BLaER1 (cell line): Measurements from ENCODE around the gene UBE2F.
"Not testable (repeated sequence)": the region's sequence is repeated elsewhere in the genome, so short reads cannot be mapped to it uniquely, and the experiment has no call there.

Experiments
- H3K27ac ChIP-seq: shearing (Covaris generic); formaldehyde crosslinking; 2 replicates; pipeline ENCODE4 v1.8.1; 2022
- H3K27me3 ChIP-seq: shearing (Covaris generic); formaldehyde crosslinking; 2 replicates; pipeline ENCODE4 v1.8.1; 2022
- H3K36me3 ChIP-seq: shearing (Covaris generic); formaldehyde crosslinking; 2 replicates; pipeline ENCODE4 v1.8.1; 2022
- H3K4me1 ChIP-seq: shearing (Covaris generic); formaldehyde crosslinking; 2 replicates; pipeline ENCODE4 v1.8.1; 2022
- H3K4me2 ChIP-seq: shearing (Covaris generic); formaldehyde crosslinking; 2 replicates; pipeline ENCODE4 v1.8.1; 2022
- H3K4me3 ChIP-seq: shearing (Covaris generic); formaldehyde crosslinking; 2 replicates; pipeline ENCODE4 v1.8.1; 2022
- H3K9ac ChIP-seq: shearing (Covaris generic); formaldehyde crosslinking; 2 replicates; pipeline ENCODE4 v1.8.1; 2022
- H3K9me3 ChIP-seq: shearing (Covaris generic); formaldehyde crosslinking; 2 replicates; pipeline ENCODE4 v1.8.1; 2022
- H4K20me1 ChIP-seq: shearing (Covaris generic); formaldehyde crosslinking; 2 replicates; pipeline ENCODE4 v1.8.1; 2022
- Cebpa-rat ChIP-seq: shearing (Covaris generic); IDR thresholded peaks from 2 replicates; pipeline ENCODE4 v1.8.1; 2022

UBE2F gene

DNA sequence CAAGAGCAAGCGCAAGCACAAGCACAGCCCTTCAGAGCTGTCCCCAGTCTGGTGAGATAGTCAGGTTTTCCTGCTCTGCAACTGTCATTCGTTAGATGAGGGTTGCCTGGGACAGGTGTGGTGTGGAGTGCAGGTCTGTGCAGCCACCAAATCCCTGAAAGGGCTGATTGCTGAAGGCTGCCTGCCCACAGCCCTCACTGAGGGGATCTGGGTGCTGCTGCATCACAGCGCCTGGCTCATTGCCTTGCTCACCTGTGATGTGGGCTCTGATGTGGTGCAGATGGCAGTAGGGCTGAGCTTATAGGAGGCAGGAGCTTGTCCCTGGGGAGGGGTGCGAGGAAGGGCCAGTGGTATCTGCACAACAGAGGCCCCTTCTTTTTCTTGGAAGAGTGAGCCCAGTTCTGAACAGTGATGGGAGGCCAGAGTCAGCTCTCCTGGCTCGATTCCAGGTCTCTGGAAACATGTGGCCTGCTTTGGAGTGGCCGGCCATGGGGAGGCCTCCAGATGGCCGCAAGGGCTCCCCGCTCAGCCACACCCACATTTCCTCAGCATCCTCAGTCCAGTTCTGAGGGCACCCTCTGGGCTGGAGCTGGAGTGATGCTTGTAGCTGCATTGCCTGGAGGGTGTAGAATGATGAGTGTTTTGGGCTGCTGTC lies 11.4 kb downstream of the UBE2F start:
- Histone ChIP-seq H3K4me3 (no peak overlapping the region), H3K4me1 (peaks cover 59% of the 10 kb centered on the region), H3K9me3 (no peaks in the 10 kb centered on the region), H3K9ac (peak overlapping the region; percentile 40; the same call in 1 of the 2 replicates), H3K27ac (peak overlapping the region; percentile 57; the same call in 1 of the 2 replicates), H3K4me2 (peak overlapping the region; percentile 78), H3K27me3 (no peaks in the 10 kb centered on the region), H3K36me3 (peaks cover 32% of the 10 kb centered on the region), H4K20me1 (peaks cover 68% of the 10 kb centered on the region)
- no peak for TF ChIP-seq Cebpa-rat

DNA sequence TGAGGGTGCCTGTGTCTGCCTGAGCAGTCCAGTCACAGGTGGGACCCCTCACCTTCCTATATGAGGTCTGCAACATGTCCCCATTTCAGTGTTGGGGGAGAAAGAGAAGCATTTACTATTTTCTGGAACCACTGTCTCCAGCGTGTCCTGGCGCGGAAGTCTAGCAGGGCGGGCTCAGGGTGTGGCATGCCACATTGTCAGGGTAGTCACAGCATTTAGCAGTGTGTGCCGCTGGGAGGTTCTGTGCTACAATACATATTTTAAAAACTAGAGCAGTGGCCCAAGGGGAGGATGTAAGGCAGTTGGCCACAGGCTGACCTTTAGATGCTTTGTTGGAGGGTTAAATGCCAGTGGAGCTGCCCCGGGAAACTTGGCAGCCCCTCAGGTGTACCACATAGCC lies 12.5 kb downstream of the UBE2F start:
- no peak for TF ChIP-seq Cebpa-rat
- Histone ChIP-seq H3K27me3 (no peaks in the 10 kb centered on the region), H3K36me3 (peaks cover 28% of the 10 kb centered on the region), H3K4me1 (peaks cover 61% of the 10 kb centered on the region), H3K27ac (no peak overlapping the region), H3K9ac (no peak overlapping the region), H3K4me2 (peak overlapping the region; percentile 80; the same call in 1 of the 2 replicates), H4K20me1 (peaks cover 71% of the 10 kb centered on the region), H3K9me3 (no peaks in the 10 kb centered on the region), H3K4me3 (no peak overlapping the region)

DNA sequence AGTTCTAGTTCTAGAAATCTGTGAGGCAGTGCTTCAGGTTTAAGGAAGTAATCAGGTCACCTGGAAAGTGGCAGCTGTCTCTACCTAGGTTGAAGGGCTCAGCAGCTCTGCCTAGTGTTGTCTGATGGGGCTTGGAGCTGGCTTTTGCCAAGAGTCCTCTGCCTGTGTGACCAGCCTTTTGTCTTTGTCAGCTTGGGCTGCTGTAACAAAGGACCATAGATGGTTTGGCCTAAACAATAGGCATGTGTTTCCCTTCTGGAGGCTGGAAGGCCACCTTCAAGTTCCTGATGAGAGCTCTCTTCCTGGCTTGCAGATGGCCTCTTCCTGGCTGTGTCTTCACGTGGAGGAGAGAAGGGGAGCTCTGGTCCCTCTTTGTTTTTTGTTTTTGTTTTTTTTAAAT lies 13.3 kb downstream of the UBE2F start:
- Histone ChIP-seq H3K27ac (peak overlapping the region; percentile 42; the same call in 1 of the 2 replicates), H3K27me3 (no peaks in the 10 kb centered on the region), H3K4me1 (peaks cover 66% of the 10 kb centered on the region), H3K4me2 (peak overlapping the region; percentile 80), H3K4me3 (no peak overlapping the region), H3K9me3 (no peaks in the 10 kb centered on the region), H4K20me1 (peaks cover 78% of the 10 kb centered on the region), H3K36me3 (peaks cover 22% of the 10 kb centered on the region), H3K9ac (0 out of 2 replicates have a peak overlapping the region, but pooled peaks have one; percentile 12)
- no peak for TF ChIP-seq Cebpa-rat

DNA sequence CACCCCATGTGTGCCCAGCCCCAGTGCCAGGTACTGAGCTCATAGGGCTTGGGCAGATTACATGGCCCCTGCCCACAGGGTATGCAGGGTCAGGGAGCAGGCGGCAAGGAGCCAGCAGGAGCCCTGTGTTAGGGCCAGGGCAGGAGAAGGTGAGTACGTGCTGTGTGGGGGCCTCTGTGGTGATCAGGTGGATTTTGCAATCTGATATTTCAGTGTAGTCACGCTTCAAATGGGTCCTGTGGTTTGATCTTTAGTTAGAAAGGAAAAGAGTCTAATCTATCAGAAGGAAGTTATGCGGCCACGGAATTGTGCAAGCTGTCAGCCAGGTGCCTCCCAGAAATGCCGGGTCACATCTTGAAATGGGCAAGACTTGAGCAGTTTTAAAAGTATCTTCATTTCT lies 13.9 kb downstream of the UBE2F start:
- Histone ChIP-seq H3K27me3 (no peaks in the 10 kb centered on the region), H3K27ac (peak overlapping the region; percentile 42; the same call in 1 of the 2 replicates), H3K4me2 (peak overlapping the region; percentile 80), H3K9me3 (peaks cover 3% of the 10 kb centered on the region; the same call in 1 of the 2 replicates), H3K36me3 (peaks cover 22% of the 10 kb centered on the region), H4K20me1 (peaks cover 79% of the 10 kb centered on the region), H3K4me1 (peaks cover 66% of the 10 kb centered on the region), H3K9ac (0 out of 2 replicates have a peak overlapping the region, but pooled peaks have one; percentile 12), H3K4me3 (no peak overlapping the region)
- no peak for TF ChIP-seq Cebpa-rat

DNA sequence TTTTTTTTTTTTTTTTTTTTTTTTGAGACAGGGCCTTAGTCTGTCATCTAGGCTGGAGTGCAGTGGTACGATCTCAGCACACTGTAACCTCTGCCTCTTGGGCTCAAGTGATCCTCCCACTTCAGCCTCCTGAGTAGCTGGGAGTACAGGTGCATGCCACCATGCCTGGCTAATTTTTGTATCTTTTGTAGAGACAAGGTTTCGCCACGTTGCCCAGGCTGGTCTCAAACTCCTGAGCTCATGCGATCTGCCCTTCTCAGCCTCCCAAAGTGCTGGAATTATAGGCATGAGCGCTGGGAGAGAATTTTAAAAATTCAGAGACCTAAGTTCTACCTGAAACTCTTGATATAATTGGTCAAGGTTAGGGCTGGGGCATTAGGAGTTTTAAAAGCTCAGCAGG lies 14.8 kb downstream of the UBE2F start:
- not testable (repeated sequence) for H3K4me3 ChIP-seq, H3K27ac ChIP-seq, H3K4me2 ChIP-seq, H3K9ac ChIP-seq, H3K27me3 ChIP-seq, H3K9me3 ChIP-seq
- Histone ChIP-seq H3K4me1 (peaks cover 60% of the 10 kb centered on the region), H3K36me3 (peaks cover 20% of the 10 kb centered on the region), H4K20me1 (peaks cover 79% of the 10 kb centered on the region)

DNA sequence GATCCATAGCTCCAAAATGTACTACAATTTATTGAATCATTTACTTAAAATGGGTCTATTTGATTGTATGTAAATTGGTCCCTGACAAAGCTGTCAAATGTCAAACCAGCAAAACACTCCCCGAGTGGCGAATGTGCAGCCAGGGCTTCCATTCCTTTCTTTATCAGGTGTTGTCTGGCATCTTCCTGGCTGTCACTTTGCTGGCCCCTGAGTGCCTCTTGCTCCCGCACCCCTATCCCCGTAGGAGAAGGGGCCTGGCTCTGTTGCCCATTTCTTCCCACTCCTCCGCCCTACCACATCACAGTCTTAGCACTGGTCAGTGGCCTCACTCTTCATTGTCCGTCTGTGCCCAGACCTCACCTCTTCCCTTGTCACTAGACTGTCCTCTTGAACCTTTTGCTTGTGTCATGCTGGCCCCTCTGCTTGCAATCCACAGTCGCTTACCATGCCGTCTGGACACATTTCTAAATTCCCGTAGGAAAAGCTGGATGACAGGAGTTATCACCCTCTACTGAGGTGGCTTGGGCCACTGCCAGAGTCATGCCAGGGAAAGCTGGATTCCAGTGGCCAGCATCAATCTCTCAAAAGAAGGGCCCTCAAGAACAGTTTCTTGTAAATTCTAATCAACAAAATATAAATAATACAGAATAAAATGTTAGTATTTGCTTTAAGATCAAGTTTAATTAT lies 15.4 kb downstream of the UBE2F start:
- Histone ChIP-seq H3K9ac (no peak overlapping the region), H3K9me3 (peaks cover 15% of the 10 kb centered on the region), H3K4me1 (peaks cover 54% of the 10 kb centered on the region), H3K4me3 (no peak overlapping the region), H3K27ac (no peak overlapping the region), H3K27me3 (no peaks in the 10 kb centered on the region), H3K4me2 (no peak overlapping the region), H3K36me3 (peaks cover 22% of the 10 kb centered on the region), H4K20me1 (peaks cover 78% of the 10 kb centered on the region)
- TF ChIP-seq Cebpa-rat = no peak

DNA sequence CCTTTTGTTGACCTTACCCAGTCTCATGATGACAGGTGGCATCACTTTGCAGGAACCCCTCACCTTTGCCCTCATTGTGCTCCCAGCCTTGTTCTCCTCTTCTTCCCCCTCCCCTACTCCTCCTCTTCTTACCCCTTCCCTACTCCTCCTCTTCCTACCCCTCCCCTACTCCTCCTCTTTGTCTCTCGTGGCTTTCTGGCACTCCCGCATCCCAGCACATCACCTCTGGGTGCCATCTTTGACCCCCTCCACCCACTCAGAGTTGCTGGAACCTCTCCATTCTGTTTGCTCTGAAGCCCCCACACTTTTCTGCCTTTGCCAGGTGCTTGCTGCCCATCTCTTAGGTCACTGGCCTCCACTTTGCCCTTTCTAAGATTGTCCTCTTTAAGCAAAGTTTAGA lies 17.1 kb downstream of the UBE2F start:
- no peaks in the 10 kb centered on the region for H3K27me3 ChIP-seq
- peaks cover 31% of the 10 kb centered on the region for H3K36me3 ChIP-seq
- peak overlapping the region; percentile 25; the same call in 1 of the 2 replicates for H3K4me2 ChIP-seq
- peaks cover 18% of the 10 kb centered on the region for H3K9me3 ChIP-seq
- H3K9ac ChIP-seq = peak overlapping the region; percentile 1; the same call in 1 of the 2 replicates
- no peak overlapping the region for H3K4me3 ChIP-seq
- H4K20me1 ChIP-seq = peaks cover 61% of the 10 kb centered on the region
- H3K27ac ChIP-seq = no peak overlapping the region
- H3K4me1 ChIP-seq = peaks cover 37% of the 10 kb centered on the region
- TF ChIP-seq Cebpa-rat = no peak

DNA sequence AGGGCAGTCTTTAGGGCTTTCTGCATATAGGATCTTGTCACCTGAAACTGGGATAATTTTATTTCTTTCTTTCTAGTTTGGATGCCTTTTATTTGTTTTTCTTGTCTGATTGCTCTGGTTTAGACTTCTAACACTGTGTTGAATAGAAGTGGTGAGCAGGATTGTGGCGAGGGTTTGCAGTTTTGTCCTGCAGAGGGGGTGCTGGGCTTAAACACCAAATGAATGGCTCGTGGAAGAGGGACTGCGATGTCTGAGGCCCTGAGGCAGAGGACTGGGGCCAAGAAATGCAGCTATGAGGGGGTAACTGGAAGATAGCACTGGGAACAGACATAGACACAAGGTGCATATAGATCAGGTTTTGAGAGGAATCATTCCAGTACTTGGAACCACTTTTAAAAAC lies 20.5 kb downstream of the UBE2F start:
- no peaks in the 10 kb centered on the region for H3K27me3 ChIP-seq
- H3K4me1 ChIP-seq = peaks cover 15% of the 10 kb centered on the region
- H4K20me1 ChIP-seq = peaks cover 29% of the 10 kb centered on the region; the same call in 1 of the 2 replicates
- no peak overlapping the region for H3K9ac ChIP-seq
- no peak overlapping the region for H3K4me2 ChIP-seq
- H3K9me3 ChIP-seq = peaks cover 18% of the 10 kb centered on the region
- no peak overlapping the region for H3K27ac ChIP-seq
- H3K4me3 ChIP-seq = no peak overlapping the region
- TF ChIP-seq Cebpa-rat = no peak
- peaks cover 41% of the 10 kb centered on the region for H3K36me3 ChIP-seq

DNA sequence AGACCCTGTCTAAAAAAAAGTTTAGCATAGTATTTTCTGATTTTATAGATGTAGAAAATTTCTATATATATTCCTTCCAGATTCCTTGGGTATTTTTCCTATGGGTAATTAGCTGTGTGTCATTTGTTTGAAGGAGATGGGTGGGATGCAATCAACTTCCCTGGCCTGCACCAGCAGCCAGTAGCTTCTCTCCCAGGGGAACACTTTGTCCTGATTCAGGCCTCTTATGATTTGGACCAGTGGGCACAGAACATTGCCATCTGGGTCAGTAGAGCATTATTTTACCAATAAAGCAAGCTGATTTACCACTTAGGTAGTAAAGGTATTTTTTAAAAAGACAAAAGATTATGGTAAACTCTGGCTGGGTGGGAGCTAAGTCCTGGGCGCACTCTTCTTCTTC lies 26.9 kb downstream of the UBE2F start:
- no peak overlapping the region for H3K27ac ChIP-seq
- H3K36me3 ChIP-seq = peaks cover 45% of the 10 kb centered on the region
- H3K4me1 ChIP-seq = peaks cover 4% of the 10 kb centered on the region; the same call in 1 of the 2 replicates
- no peak overlapping the region for H3K4me2 ChIP-seq
- no peak overlapping the region for H3K9ac ChIP-seq
- no peaks in the 10 kb centered on the region for H4K20me1 ChIP-seq
- H3K9me3 ChIP-seq = no peaks in the 10 kb centered on the region
- no peak overlapping the region for H3K4me3 ChIP-seq
- TF ChIP-seq Cebpa-rat = no peak
- H3K27me3 ChIP-seq = no peaks in the 10 kb centered on the region

DNA sequence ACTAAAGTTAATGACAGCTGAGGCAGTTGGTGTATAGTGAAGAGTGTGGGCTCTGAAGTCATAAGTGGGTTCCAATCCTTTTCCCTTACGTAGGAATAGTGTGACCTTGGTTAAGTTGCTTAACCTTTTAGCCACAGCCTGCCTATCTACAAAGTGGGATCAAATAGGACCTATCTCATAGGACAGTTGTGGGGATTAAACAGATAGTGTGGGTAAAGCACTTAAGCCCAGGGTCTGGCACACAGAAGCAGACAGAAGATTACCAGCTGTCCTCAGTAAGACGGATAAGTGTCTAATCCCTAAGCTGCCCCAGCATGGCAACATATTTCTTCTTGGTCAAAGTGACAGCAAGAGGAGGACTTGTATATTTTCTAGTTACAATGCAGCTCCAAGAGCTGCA lies 28.2 kb downstream of the UBE2F start:
- no peaks in the 10 kb centered on the region for H3K27me3 ChIP-seq
- H3K4me3 ChIP-seq = no peak overlapping the region
- TF ChIP-seq Cebpa-rat = no peak
- no peak overlapping the region for H3K9ac ChIP-seq
- no peak overlapping the region for H3K4me2 ChIP-seq
- no peak overlapping the region for H3K27ac ChIP-seq
- no peaks in the 10 kb centered on the region for H4K20me1 ChIP-seq
- no peaks in the 10 kb centered on the region for H3K4me1 ChIP-seq
- H3K36me3 ChIP-seq = peaks cover 40% of the 10 kb centered on the region
- H3K9me3 ChIP-seq = peaks cover 10% of the 10 kb centered on the region
